ENCODE measurements around the gene PLSCR4. TPM values are rescaled to one million over a fixed set of nuclear protein-coding genes. Genes with fewer than 3 reads are reported as not detected.

PLSCR4 gene
- total and polyA plus RNA-seq, 9 donors: 30.7 to 78.4 (median 50.9) TPM

DNA sequence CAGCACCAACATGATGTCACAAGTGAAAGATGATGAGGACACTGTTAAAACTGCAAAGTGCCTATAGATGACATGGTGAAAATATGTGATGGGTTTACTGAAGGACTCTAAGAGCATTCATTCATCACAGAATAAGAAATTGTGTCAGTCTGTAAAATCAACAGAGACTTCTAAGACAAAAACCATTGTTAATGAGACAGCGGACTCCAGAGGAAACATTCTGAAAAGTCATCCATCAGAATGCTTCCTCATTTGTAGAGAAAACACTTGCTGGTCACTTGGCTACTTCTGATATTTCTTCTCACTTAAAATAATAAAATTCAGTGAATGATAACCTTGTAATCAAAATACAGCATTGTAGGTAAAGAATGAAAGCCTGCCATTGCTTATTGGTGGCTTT is 7.3 kb downstream of the PLSCR4 start:
- no peak for TF ChIP-seq POLR2A (IDR thresholded peaks at IDR 0.05)
- no peak for TF ChIP-seq EP300 (IDR thresholded peaks at IDR 0.05)
- TF ChIP-seq, protein P1, sequence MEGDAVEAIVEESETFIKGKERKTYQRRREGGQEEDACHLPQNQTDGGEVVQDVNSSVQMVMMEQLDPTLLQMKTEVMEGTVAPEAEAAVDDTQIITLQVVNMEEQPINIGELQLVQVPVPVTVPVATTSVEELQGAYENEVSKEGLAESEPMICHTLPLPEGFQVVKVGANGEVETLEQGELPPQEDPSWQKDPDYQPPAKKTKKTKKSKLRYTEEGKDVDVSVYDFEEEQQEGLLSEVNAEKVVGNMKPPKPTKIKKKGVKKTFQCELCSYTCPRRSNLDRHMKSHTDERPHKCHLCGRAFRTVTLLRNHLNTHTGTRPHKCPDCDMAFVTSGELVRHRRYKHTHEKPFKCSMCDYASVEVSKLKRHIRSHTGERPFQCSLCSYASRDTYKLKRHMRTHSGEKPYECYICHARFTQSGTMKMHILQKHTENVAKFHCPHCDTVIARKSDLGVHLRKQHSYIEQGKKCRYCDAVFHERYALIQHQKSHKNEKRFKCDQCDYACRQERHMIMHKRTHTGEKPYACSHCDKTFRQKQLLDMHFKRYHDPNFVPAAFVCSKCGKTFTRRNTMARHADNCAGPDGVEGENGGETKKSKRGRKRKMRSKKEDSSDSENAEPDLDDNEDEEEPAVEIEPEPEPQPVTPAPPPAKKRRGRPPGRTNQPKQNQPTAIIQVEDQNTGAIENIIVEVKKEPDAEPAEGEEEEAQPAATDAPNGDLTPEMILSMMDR (IDR thresholded peaks at IDR 0.05): no peak
- Histone ChIP-seq H3K27ac (no peak overlapping the region), H3K27me3 (no peaks in the 10 kb centered on the region), H3K4me1 (ENCODE audit: insufficient read depth) (peaks cover 5% of the 10 kb centered on the region), H3K36me3 (no peaks in the 10 kb centered on the region), H3K9me3 (no peaks in the 10 kb centered on the region), H3K4me3 (no peak overlapping the region)
- 96 to 97% (median 96%) methylated on average over 1 of the region's 1 CpG for WGBS, 3 donors
- no peak for DNase-seq
- intact Hi-C loops (cut with DNase I): no loop called here

DNA sequence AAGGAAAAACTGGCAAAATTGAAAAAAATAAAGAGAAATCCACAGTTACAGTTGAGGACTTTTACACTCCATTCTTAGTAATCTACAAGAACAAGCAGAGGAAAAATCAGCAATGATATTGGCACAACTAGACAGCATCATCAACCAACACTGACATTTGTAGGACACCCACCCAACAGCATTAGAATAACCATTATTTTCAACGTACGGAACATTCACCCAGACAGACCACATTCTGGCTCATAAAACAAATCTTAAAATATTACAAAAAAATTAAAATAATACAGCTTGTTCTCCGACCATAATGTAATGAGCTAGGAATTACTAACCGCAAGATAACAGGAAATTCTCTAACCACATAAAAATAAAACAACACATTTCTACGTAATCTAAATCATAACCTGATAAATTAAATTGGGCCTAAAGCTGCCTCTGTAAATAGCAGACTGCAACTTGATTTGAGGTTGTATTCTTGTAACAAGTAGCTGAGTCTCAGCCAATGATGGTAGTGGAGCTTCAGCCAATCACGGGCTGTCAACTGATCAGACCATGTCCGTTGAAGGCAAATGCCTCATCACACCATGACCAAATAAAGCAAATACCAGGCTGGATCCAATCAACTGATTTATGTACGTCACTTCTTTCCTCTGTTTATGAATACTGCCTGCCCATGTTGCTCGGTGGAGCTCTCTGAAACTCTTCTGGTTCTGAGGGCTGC is 9.2 kb downstream of the PLSCR4 start:
- Histone ChIP-seq H3K27me3 (no peaks in the 10 kb centered on the region), H3K4me3 (no peak overlapping the region), H3K27ac (peak overlapping the region; percentile 44 to 61), H3K9me3 (no peaks in the 10 kb centered on the region), H3K36me3 (no peaks in the 10 kb centered on the region), H3K4me1 (ENCODE audit: insufficient read depth) (peaks cover 2% of the 10 kb centered on the region)
- intact Hi-C loops (cut with DNase I): no loop called here
- peak; percentile 47 to 60 (median 56) for DNase-seq
- WGBS, 3 donors: 15 to 33% (median 16%) methylated on average over 9 of the region's 9 CpGs
- TF ChIP-seq EP300 (IDR thresholded peaks at IDR 0.05): no peak
- TF ChIP-seq, protein P1 (IDR thresholded peaks at IDR 0.05): no peak
- no peak for TF ChIP-seq POLR2A (IDR thresholded peaks at IDR 0.05)

DNA sequence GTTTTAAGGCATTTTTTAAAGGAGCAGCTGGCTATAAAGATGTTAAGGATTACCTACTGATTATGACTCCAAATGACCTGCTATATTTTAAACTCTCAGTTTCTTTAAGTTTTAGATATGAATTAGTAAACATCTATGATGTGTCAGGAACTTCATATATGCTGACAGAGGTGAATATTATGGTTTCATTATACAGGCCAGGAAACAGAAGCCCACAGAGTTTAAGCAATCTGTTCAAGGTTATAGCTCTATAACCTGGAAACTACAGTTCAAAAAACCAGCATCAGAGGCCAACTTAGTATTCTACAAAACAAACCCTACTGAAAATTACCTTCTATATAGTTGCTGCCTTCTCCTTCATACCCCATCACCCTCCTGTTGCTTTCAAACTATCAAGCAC is 17.4 kb downstream of the PLSCR4 start:
- intact Hi-C loops (cut with DNase I): no loop called here
- Histone ChIP-seq H3K4me3 (no peak overlapping the region), H3K36me3 (no peaks in the 10 kb centered on the region), H3K9me3 (peaks cover 0 to 4% of the 10 kb centered on the region in 2 donors), H3K4me1 (ENCODE audit: insufficient read depth) (no peaks in the 10 kb centered on the region), H3K27me3 (no peaks in the 10 kb centered on the region), H3K27ac (no peak overlapping the region)
- no peak for DNase-seq
- no peak for TF ChIP-seq POLR2A (IDR thresholded peaks at IDR 0.05)
- TF ChIP-seq EP300 (IDR thresholded peaks at IDR 0.05): no peak
- TF ChIP-seq, protein P1 (IDR thresholded peaks at IDR 0.05): no peak

DNA sequence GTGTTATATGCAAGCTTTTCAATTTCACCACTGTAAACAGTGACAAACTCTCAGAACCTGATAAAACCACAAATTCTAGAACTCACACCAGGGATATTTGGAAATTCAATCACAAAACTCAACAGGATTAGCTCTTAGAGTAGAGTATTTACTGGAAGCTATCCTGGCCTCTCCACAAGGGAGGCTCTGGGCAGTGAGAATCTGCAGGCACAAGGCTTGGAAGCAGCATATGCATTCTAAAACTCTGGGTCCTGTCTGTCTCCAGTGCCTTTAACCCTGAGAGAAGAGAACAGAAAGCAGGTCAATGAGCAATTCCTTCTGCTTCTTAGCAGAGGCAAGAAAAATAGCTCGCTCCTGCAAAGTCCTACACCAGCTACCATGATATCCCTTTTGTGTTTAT is 23.4 kb downstream of the PLSCR4 start:
- intact Hi-C loops (cut with DNase I): loop anchor here in 1 of 4 donors (10.0 kb wide), 1 partner anchor 337 kb away; no protein-coding TSS in a partner anchor
- H3K27me3 ChIP-seq: no peaks in the 10 kb centered on the region
- H3K27ac ChIP-seq: no peak overlapping the region
- DNase-seq: no peak
- H3K9me3 ChIP-seq: no peaks in the 10 kb centered on the region
- no peaks in the 10 kb centered on the region for H3K36me3 ChIP-seq
- 88 to 92% (median 90%) methylated on average over 1 of the region's 1 CpG for WGBS, 3 donors
- peaks cover 6% of the 10 kb centered on the region for H3K4me1 ChIP-seq (ENCODE audit: insufficient read depth)
- no peak overlapping the region for H3K4me3 ChIP-seq
- TF ChIP-seq, protein P1 (IDR thresholded peaks at IDR 0.05): no peak
- no peak for TF ChIP-seq POLR2A (IDR thresholded peaks at IDR 0.05)
